GM23248 (cell line): ENCODE data around the gene TMEM270.

Experiments
- EZH2 ChIP-seq: fragments of 200-600 bp; sonication (generic); IDR thresholded peaks from 2 replicates; pipeline ENCODE4 v1.6.1; 2018; ENCODE audit warnings: antibody characterized with exemption, mild to moderate bottlenecking; ENCODE audit not compliant: insufficient read depth, poor library complexity, severe bottlenecking
- EZH2phosphoT487 ChIP-seq: fragments of 200-600 bp; sonication (generic); IDR thresholded peaks from 2 replicates; pipeline ENCODE4 v1.6.1; 2018; ENCODE audit warnings: antibody characterized with exemption, moderate library complexity, mild to moderate bottlenecking, low read depth; ENCODE audit not compliant: insufficient read depth

DNA sequence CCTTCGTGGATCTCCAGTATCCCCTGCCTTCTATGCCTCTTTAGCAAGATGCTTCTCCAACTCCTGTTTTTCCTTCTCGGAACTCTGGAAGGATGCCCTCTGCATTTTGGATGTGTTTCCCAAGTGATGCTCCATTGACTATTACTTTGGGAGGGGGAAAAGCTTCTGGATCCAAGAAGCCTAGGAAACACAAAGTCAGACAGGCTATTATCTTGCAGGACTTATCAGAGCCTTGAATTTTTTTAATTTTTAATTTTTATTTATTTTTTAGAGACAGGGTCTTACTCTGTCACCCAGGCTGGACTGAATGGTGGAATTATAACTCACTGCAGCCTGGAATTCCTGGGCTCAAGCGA, 21.1 kb downstream of the TMEM270 start:
- TF ChIP-seq EZH2phosphoT487 (no peak), EZH2 (no peak)
